NCI-H1105 treated with DMSO at 0.1 percent for 48 hours (cell line): ENCODE results near the gene ZNF784.
A peak's percentile ranks its signal among the peaks of the same experiment; 100 is the strongest.

Source experiments
- DNase-seq: peaks from one replicate; lab custom pipeline; 2025; lab: John Stamatoyannopoulos, UW

The ZNF784 gene, protein sequence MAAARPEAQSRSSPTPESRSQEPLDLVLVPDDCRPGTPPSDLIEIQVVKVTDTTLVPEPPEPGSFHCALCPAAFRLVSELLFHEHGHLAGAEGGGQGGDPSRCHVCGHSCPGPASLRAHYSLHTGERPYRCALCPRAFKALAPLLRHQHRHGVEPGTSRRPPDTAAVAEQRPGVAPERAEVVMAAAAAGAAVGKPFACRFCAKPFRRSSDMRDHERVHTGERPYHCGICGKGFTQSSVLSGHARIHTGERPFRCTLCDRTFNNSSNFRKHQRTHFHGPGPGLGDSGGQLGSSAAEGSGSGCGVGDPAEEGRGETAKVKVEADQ

GRCh38 chr19:55624109-55625003, at the start of gene ZNF784:
TSS of gene ZNF784 (minus strand) at chr19:55624566. CDS start at chr19:55624561, 5 bp downstream.
- peak; percentile 95 for DNase-seq

- DNase-seq, result no peak
Measured at GRCh38 chr19:55673889-55674288, 49.5 kb upstream of the ZNF784 start.

GRCh38 chr19:55673465-55673864, 49.1 kb upstream of the ZNF784 start:
- no peak for DNase-seq

DNA sequence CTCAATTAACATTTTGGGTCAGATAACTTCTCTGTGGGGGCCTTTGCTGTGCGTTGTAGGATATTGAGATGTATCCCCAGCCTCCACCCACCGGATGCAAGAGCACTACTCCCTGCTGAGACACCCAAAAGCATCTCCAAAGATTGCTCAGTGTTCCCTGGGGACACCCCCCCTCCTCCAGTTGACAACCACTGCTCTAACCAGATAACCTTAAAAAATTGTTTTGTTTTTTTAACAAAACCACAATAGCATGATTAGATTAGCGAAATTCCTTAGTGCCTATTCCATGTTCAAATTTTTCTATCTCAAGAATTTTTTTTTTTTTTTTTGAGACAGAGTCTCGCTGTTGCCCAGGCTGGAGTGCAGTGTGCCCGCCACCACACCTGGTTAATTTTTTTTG, 48.1 kb upstream of the ZNF784 start:
- no peak for DNase-seq

- DNase-seq, result no peak
Measured at GRCh38 chr19:55671054-55671378, 46.6 kb upstream of the ZNF784 start.

DNA sequence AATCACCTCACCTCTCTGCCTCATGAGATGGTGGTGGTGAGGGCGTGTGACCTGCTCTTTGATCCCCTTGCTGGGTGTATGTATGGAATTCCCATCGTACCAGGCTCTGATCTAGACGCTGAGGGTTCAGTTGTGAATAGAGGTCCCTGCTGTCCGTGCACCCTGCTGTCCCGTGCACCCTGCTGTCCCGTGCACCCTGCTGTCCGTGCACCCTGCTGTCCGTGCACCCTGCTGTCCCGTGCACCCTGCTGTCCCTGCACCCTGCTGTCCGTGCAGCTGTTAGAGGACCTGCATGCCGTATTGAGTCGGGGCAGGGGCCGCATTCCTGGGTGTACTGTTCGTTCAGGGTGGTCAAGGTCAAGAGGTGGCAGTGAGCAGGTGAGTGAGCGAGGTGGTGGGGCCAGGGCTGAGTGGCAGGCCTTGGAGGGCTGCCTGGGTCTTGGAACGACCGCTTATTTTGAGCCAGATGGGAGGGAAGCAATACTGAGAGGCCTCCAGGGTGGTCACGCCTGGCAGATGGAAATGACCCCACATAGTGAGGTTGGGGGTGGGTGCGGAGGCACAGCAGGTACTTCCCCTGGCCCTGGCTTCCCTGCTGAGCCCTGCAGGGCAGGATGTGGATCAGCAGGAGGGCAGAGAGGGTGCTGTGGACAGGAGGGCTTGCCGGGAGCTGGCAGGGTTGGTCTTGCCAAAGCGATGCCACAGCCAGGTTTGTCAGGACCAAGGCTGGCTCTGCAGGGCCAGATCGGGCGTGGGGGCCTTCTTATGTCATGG, 46.1 kb upstream of the ZNF784 start:
- no peak for DNase-seq

- no peak for DNase-seq
Measured at GRCh38 chr19:55669418-55670279, 45.3 kb upstream of the ZNF784 start.

DNA sequence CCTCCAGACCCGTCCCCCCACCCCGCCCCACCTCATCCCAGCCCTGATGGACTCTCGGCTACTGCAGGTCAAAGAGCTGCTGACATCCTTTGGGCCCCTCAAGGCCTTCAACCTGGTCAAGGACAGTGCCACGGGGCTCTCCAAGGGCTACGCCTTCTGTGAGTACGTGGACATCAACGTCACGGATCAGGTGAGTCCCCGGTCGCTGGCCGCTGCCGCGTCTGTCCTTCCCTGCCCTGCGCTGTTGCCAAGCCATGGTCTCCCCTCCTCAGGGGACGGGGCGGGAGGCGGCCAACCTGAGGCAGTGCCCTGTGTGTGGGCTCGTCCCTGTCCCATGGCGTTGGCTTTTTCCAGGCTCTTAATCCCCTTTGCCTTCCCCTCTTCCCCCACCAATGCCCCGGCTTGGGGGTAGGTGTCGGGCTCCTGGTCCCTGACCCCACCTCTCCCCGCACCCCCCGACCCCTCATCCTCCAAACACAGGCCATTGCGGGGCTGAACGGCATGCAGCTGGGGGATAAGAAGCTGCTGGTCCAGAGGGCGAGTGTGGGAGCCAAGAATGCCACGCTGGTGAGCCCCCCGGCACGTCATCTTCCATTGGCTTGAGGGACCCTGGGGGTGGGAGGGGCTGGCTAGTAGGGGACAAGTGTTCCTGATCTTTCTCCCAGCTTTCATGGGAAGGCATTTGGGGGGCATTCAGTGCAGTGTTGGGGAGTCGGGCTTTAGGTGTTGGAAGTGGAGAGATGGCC, 44.4 kb upstream of the ZNF784 start:
- DNase-seq, result no peak

- no peak for DNase-seq
Measured at GRCh38 chr19:55667958-55668357, 43.6 kb upstream of the ZNF784 start.

DNA sequence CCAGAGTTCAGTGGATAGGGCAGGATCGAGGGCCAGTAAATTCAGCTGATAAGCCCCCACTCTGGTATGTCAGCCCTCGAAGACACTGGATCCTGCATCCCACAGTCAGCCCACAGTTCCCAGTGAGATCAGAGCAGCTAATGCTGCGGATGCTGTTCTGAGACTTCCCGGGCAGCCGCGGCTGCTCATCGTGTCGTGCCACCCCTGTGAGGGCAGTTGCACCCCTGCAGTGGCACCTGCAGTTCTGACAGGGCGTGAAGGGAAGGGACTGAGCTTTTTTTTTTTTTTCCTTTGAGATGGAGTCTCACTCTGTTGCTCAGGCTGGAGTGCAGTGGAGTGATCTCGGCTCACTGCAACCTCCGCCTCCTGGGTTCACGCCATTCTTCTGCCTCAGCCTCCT, 43.1 kb upstream of the ZNF784 start:
- DNase-seq, result no peak

DNA sequence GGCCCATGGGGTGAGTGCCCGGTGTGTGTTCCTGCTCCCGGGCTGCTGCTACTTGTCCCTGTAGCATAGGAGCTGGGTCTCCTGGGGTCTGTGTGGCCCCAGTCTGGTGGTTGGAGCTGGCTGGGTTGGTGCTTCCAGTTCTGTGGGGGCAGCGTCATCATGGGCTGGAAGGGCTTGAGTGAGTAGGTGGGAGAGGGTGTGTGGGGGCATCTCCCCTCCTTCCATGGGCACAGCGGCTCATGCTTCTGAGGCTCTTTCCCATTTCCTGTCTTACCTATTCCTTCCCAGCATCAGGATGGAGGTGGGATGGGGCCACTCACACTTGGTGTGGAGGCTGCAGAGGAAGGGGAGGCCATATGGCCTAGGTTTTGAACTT, 42.6 kb upstream of the ZNF784 start:
- no peak for DNase-seq

DNA sequence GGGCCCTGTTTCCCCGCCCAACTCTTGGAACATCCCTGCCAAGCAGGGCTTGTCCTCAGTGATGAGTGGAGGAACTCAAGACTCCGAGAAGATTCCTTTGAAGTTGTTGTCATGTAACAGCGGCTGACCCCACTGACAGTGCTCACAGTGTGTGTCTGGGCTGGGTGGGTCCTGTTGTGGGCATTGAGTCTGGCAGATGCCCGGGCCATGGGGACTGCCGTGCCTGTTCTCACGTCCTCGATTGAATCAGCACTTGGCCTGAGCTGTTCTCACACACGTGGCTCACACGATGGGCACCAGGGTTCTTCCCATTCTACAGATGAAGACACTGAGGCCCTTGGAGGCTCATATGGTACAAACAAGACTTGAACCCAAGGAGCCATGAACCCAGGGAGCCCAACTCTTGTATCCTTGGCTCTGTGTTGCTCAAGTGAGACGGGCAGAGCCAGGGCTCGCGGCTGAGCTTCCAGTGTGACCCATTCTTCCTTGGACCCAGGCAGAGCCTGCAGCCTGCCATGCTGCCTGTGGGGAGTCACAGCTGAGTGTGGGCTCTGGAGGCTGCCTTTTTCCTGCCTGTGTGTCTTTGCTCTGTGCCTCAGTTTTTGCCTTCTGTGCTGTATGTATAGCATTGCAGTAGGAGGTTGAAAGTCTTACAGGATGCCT, 42.1 kb upstream of the ZNF784 start:
- no peak for DNase-seq

DNA sequence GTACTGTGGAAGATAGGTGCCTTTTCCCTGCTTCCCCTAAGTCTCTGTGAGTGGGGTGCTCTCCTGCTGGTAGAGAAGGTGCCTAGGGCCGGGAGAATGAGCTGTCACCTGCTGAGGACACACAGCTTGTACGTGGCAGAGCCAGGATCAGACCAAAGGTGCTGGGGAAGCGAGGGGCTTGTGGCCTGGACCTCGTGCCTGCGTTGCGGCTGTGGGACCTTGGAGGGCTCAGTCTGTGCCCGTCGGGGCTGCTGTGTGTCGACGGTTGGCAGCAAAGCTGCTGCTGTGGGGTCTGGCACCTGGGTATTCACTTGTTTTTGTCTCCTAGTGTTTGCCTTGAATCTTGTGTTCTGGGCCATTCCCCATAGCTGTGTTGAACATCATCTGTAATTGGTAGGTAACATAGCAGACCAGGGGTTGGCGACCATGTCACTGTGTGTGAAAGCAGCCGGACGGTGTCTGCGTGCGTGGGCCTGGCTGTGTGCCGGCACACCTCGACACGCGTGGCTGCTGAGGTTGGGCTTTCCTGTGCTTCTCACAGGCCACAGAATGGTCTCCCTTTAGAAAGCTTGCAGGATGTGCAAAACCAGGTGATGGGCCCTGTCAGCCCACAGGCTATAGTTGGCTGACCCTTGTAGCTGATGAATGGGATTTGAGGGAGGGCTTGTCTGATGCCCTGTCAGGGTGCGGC, 39.6 kb upstream of the ZNF784 start:
- no peak for DNase-seq

DNA sequence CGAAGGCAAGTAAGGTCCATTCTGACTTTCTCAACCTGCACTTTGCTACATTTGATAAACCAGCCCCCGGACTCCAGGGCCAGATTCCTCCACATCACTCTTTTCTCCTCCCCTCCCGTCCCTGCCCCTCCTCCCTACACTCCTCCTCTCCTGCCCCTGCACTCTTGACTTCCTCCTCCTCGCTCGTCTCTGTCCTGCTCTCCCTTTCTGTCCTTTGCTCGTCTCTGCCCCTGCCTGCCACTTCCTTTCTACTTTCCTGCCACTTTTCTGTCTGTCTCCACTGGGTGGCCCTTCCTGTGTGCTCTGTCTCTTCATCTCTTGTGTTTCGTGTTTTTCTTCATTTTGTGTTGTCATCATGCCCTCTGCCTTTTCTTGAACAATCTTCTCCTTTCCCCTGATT, 37.5 kb upstream of the ZNF784 start:
- DNase-seq, result no peak

GRCh38 chr19:55660991-55661390, 36.6 kb upstream of the ZNF784 start:
- DNase-seq, result no peak

GRCh38 chr19:55660404-55660803, 36.0 kb upstream of the ZNF784 start:
- DNase-seq, result no peak

- no peak for DNase-seq
Measured at GRCh38 chr19:55659822-55660221, 35.5 kb upstream of the ZNF784 start.

GRCh38 chr19:55658846-55659459, 34.6 kb upstream of the ZNF784 start:
- DNase-seq, result no peak

- no peak for DNase-seq
Measured at GRCh38 chr19:55656988-55657747, 32.8 kb upstream of the ZNF784 start.
